HCT116 (cell line): ENCODE data around the gene GCNT1. TPM values are rescaled to one million over a fixed set of nuclear protein-coding genes. Genes with fewer than 3 reads are reported as not detected.

Experiments used
- ATAC-seq: fragments of 200-7000 bp; cut with Tn5 transposase; 2 replicates; pipeline ENCODE4 v1.9.1; 2020; ENCODE audit warnings: mild to moderate bottlenecking, moderate library complexity
- BruUV-seq: library from RNA; stranded (reverse); fragments of 400-500 nt; replicated peaks from 2 replicates; lab custom pipeline; 2021; lab: Mats Ljungman, UMichigan
- CTCF ChIA-PET: fragments of 300-600 bp; sonication (Branson Sonifier 250); formaldehyde crosslinking; loops from one replicate; lab custom pipeline; 2021; ENCODE audit warnings: antibody characterized with exemption; lab: Charles Lee
- POLR2A ChIA-PET: fragments of 300-600, 350-600 bp; sonication (Branson Sonifier 250); formaldehyde crosslinking; loops from one replicate; lab custom pipeline; 2021; ENCODE audit warnings: antibody characterized with exemption; lab: Charles Lee
- RAD21 ChIA-PET, 2 experiments: fragments of 300-600 bp; sonication (Branson Sonifier 250); formaldehyde crosslinking; loops; one replicate each; lab custom pipeline; 2023; ENCODE audit warnings: low total read pairs in 2 of 2; ENCODE audit not compliant: uncharacterized antibody in 2 of 2, unreplicated experiment in 2 of 2, low non-redundant PET in 1 of 2; lab: Charles Lee
- DNase-seq: peaks from one replicate; pipeline ENCODE4 v3.0.0-alpha.2; 2010; ENCODE audit warnings: low read depth, low spot score
- H2AFZ ChIP-seq: fragments of 200-600 bp; shearing (Covaris generic), sonication (generic); 2 replicates; pipeline ENCODE4 v1.6.1; 2017; ENCODE audit warnings: low read depth, mixed run types, mixed read lengths, antibody characterized with exemption, low read length; ENCODE audit not compliant: poor library complexity, severe bottlenecking
- H3K27ac ChIP-seq: 2 replicates; pipeline ENCODE4 v1.5.1; 2012; ENCODE audit warnings: low read depth, low read length
- H3K27me3 ChIP-seq: fragments of 200-600 bp; sonication (generic); 2 replicates; pipeline ENCODE4 v1.6.1; 2016; ENCODE audit warnings: mixed run types, low read length, mixed read lengths; ENCODE audit not compliant: insufficient read depth
- H3K36me3 ChIP-seq, 2 experiments: fragments of 200-500 bp in 1 of 2; fragments of 200-600 bp in 1 of 2; sonication (Bioruptor generic) in 1 of 2; sonication (generic) in 1 of 2; 2 replicates each; pipeline versions ENCODE4 v1.5.1 to v1.6.1; 2014 to 2016; ENCODE audit warnings: low read length in 2 of 2, inconsistent platforms in 1 of 2, mixed read lengths in 1 of 2, mixed run types in 1 of 2; ENCODE audit not compliant: insufficient read depth in 2 of 2, control insufficient read depth in 1 of 2
- H3K4me1 ChIP-seq, 2 experiments: fragments of 200-600 bp in 1 of 2; sonication (generic) in 1 of 2; 2 replicates each; pipeline versions ENCODE4 v1.5.1 to v1.6.1; 2012 to 2017; ENCODE audit warnings: low read length in 2 of 2, inconsistent platforms in 1 of 2, mild to moderate bottlenecking in 1 of 2, mixed read lengths in 1 of 2, mixed run types in 1 of 2, moderate library complexity in 1 of 2; ENCODE audit not compliant: insufficient read depth in 2 of 2, control insufficient read depth in 1 of 2
- H3K4me2 ChIP-seq: fragments of 200-600 bp; sonication (generic); 2 replicates; pipeline ENCODE4 v1.6.1; 2017; ENCODE audit warnings: mixed run types, low read length, mixed read lengths
- H3K4me3 ChIP-seq, 2 experiments: fragments of 200-600 bp in 1 of 2; sonication (generic) in 1 of 2; replicated peaks in 1 of 2; 2 replicates each; pipeline ENCODE4 v1.5.1; 2011 to 2016; ENCODE audit warnings: low read length in 2 of 2, control low read depth in 1 of 2, low read depth in 1 of 2, mild to moderate bottlenecking in 1 of 2, mixed read lengths in 1 of 2, mixed run types in 1 of 2
- H3K79me2 ChIP-seq: fragments of 200-600 bp; sonication (generic); 2 replicates; pipeline ENCODE4 v1.6.1; 2017; ENCODE audit warnings: mild to moderate bottlenecking, mixed run types, low read length, moderate library complexity, mixed read lengths; ENCODE audit not compliant: insufficient read depth
- H3K9ac ChIP-seq: fragments of 200-600 bp; sonication (generic); 2 replicates; pipeline ENCODE4 v1.6.1; 2016; ENCODE audit warnings: low read length, mixed read lengths
- H3K9me2 ChIP-seq: fragments of 200-600 bp; sonication (generic), shearing (Covaris generic); 2 replicates; pipeline ENCODE4 v1.6.1; 2017; ENCODE audit warnings: mixed run types, mild to moderate bottlenecking, moderate library complexity; ENCODE audit not compliant: insufficient read depth
- H3K9me3 ChIP-seq, 2 experiments: fragments of 200-500 bp in 1 of 2; fragments of 200-600 bp in 1 of 2; sonication (Bioruptor generic) in 1 of 2; sonication (generic) in 1 of 2; 2 replicates each; pipeline ENCODE4 v1.6.1; 2014 to 2017; ENCODE audit warnings: low read length in 2 of 2, mixed read lengths in 2 of 2, inconsistent platforms in 1 of 2, low read depth in 1 of 2, mild to moderate bottlenecking in 1 of 2, mixed run types in 1 of 2, moderate library complexity in 1 of 2; ENCODE audit not compliant: control insufficient read depth in 1 of 2, insufficient read depth in 1 of 2
- H4K20me1 ChIP-seq: fragments of 200-600 bp; sonication (generic), shearing (Covaris generic); 2 replicates; pipeline ENCODE4 v1.6.1; 2017; ENCODE audit warnings: mixed run types, mild to moderate bottlenecking, moderate library complexity; ENCODE audit not compliant: insufficient read depth
- CBX3 ChIP-seq: IDR thresholded peaks from 2 replicates; pipeline ENCODE4 v1.6.1; 2012; ENCODE audit warnings: low read depth
- CTCF ChIP-seq, 3 experiments: fragments of 200-600 bp in 1 of 3; sonication (generic) in 1 of 3; IDR thresholded peaks in 2 of 3; conservative IDR thresholded peaks in 1 of 3; 2 replicates each; pipeline ENCODE4 v1.5.1; 2012 to 2017; ENCODE audit warnings: low read depth in 2 of 3, low read length in 2 of 3, antibody characterized with exemption in 1 of 3, borderline replicate concordance in 1 of 3, control low read depth in 1 of 3, mild to moderate bottlenecking in 1 of 3, mixed read lengths in 1 of 3, mixed run types in 1 of 3, moderate library complexity in 1 of 3; ENCODE audit not compliant: insufficient read depth in 1 of 3
- EGR1 ChIP-seq: IDR thresholded peaks from 2 replicates; pipeline ENCODE4 v1.6.1; 2012; ENCODE audit warnings: low read depth
- EZH2phosphoT487 ChIP-seq: fragments of 200-600 bp; IDR thresholded peaks from 2 replicates; pipeline ENCODE4 v1.6.1; 2018; ENCODE audit warnings: antibody characterized with exemption, borderline replicate concordance
- JUND ChIP-seq: IDR thresholded peaks from 2 replicates; pipeline ENCODE4 v1.6.1; 2012
- POLR2A ChIP-seq: IDR thresholded peaks from 2 replicates; pipeline ENCODE4 v1.7.0; 2011; ENCODE audit warnings: borderline replicate concordance; ENCODE audit not compliant: insufficient read depth, insufficient read length; ENCODE audit errors: extremely low read depth
- RAD21 ChIP-seq: IDR thresholded peaks from 2 replicates; pipeline ENCODE4 v1.6.1; 2012; ENCODE audit warnings: low read depth, mild to moderate bottlenecking
- SIN3A ChIP-seq: IDR thresholded peaks from 2 replicates; pipeline ENCODE4 v1.6.1; 2012; ENCODE audit warnings: low read depth
- SRF ChIP-seq: IDR thresholded peaks from 2 replicates; pipeline ENCODE4 v1.6.1; 2012; ENCODE audit warnings: low read depth
- YY1 ChIP-seq: IDR thresholded peaks from 2 replicates; pipeline ENCODE4 v1.6.1; 2011; ENCODE audit warnings: low read length, low read depth, moderate library complexity, mild to moderate bottlenecking; ENCODE audit not compliant: insufficient replicate concordance; ENCODE audit errors: extremely low read depth
- ZFX ChIP-seq: fragments of 450-650 bp; IDR thresholded peaks from 2 replicates; pipeline ENCODE4 v1.6.1; 2017
- intact Hi-C: fragments of 100-400 bp; cut with micrococcal nuclease; formaldehyde crosslinking; loops from 2 replicates; pipeline ENCODE4 v1.10.0; 2022
- total RNA-seq: library from RNA; stranded (reverse); gene quantifications from one replicate; pipeline ENCODE4 v1.2.1, GENCODE V29; 2021; ENCODE audit not compliant: unreplicated experiment

The GCNT1 gene
- total RNA-seq, 1 experiment from 2014 or later: 5.8 TPM

GRCh38 chr9:76419782-76420380 is 39.1 kb upstream of the GCNT1 start:
- BruUV-seq: no TSS peak
- peak; percentile 98 for ATAC-seq
- TF ChIP-seq SRF (no peak), YY1 (peak; percentile 21), JUND (no peak), ZFX (no peak), POLR2A (no peak), CBX3 (no peak), CTCF (IDR thresholded peaks at IDR 0.05 in 2 of 3, conservative IDR thresholded peaks at IDR 0.05 in 1 of 3; ENCODE audit: borderline replicate concordance in 1 of 3, insufficient read depth in 1 of 3, low read depth in 2 of 3, low read length in 2 of 3) (peak; percentile 54 to 84 (median 82); a peak in 5 of 6 replicates), SIN3A (no peak), EZH2phosphoT487 (no peak), RAD21 (peak; percentile 38; the same call in 1 of the 2 replicates), EGR1 (no peak)

More at GRCh38 chr9:76419782-76420380, 39.1 kb upstream of the GCNT1 start:
- Histone ChIP-seq H4K20me1 (no peaks in the 10 kb centered on the region), H3K9me2 (no peaks in the 10 kb centered on the region), H3K36me3 (no peaks in the 10 kb centered on the region), H3K9ac (no peak overlapping the region), H3K4me2 (peak overlapping the region; percentile 39; the same call in 1 of the 2 replicates), H2AFZ (peak overlapping the region; percentile 59), H3K9me3 (no peaks in the 10 kb centered on the region), H3K79me2 (no peaks in the 10 kb centered on the region), H3K4me1 (peaks cover 0 to 4% of the 10 kb centered on the region in 2 experiments; a peak in 1 of 4 replicates), H3K27me3 (no peaks in the 10 kb centered on the region), H3K27ac (no peak overlapping the region), H3K4me3 (no peak overlapping the region)
- CTCF ChIA-PET: interaction anchor here (1.0 to 1.8 kb wide), 6 partner anchors 15 to 40 kb away, joined by 3 to 6 read pairs (median 4); partner anchors contain the start of gene RFK
- POLR2A ChIA-PET: no interaction called here
- RAD21 ChIA-PET: no interaction called here
- intact Hi-C loops: no loop called here
- DNase-seq: peak; percentile 21
